Esophagus squamous epithelium (tissue), 4 donors: ENCODE results near the gene CKB.

Experiments used
- CTCF ChIP-seq, 6 experiments: fragments of 450-650 bp in 4 of 6; fragments of 200-600 bp in 2 of 6; sonication (generic) in 2 of 6; IDR thresholded peaks; one replicate each; pipeline ENCODE4 v1.5.1; 2016 to 2019; ENCODE audit warnings: antibody characterized with exemption in 6 of 6, mild to moderate bottlenecking in 4 of 6, moderate library complexity in 4 of 6
- POLR2A ChIP-seq, 4 donors: fragments of 450-650 bp; IDR thresholded peaks; one replicate each; pipeline ENCODE4 v1.6.1; 2017; ENCODE audit warnings: antibody characterized with exemption in 4 of 4, mild to moderate bottlenecking in 4 of 4, moderate library complexity in 3 of 4

DNA sequence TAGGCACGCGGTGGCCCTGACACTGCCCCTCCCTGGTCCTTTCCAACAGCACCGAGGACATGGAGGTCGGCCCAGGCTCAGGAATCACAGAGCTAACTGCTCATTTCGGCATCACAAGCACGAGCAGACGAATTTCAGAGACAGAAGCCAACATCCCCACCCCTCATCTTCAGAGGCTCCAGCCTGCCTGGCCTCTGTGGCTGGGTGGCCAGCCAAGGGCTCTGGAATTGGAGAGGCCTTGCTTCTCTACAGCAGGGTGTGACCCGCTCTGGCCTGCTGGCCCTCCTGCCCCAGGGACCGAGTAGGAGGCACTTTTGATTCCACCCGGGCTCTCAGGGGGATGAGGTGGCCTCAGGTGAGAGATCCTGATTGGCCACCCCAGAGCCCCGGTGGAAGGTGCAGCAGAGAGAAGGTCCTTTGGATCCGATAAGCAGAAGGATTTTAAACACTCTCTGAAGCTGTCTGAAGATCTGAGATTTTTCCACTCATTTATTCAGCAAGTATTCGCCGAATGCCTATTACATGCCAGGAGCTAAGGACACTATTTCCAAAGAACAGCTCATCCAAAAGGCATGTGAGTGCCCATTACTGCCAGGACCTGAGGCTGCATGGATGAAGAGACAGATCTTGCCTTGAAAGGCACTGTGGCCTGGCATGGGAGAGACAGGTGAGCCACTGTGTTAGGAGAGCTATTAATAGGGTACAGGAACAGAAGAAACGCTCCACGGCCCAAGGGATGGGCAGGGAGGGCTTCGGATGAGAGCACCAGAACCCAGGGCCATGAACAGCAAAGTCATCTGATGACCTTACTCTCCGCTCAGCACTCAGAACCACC lies 29.6 kb upstream of the CKB start:
- no peak for TF ChIP-seq CTCF (IDR thresholded peaks at IDR 0.05)
- TF ChIP-seq POLR2A (IDR thresholded peaks at IDR 0.05) = no peak
